Suprapubic skin (tissue), 4 donors: ENCODE data around the gene RANGRF.

ENCODE experiments used
- POLR2A ChIP-seq, 2 donors: fragments of 450-650 bp; IDR thresholded peaks; one replicate each; pipeline ENCODE4 v1.6.1; 2017; ENCODE audit warnings: antibody characterized with exemption in 2 of 2, mild to moderate bottlenecking in 2 of 2, moderate library complexity in 2 of 2
- POLR2AphosphoS5 ChIP-seq, 3 donors: sonication (generic); formaldehyde crosslinking; IDR thresholded peaks; one replicate each; pipeline ENCODE4 v1.6.1; 2017; ENCODE audit warnings: antibody characterized with exemption in 3 of 3
- TF ChIP-seq, protein P1 (sequence below), 2 donors: fragments of 200-600 bp in 1 of 2; fragments of 450-650 bp in 1 of 2; sonication (generic) in 1 of 2; IDR thresholded peaks; one replicate each; pipeline ENCODE4 v1.5.1; 2016 to 2019; ENCODE audit warnings: antibody characterized with exemption in 2 of 2, mild to moderate bottlenecking in 1 of 2, moderate library complexity in 1 of 2

DNA sequence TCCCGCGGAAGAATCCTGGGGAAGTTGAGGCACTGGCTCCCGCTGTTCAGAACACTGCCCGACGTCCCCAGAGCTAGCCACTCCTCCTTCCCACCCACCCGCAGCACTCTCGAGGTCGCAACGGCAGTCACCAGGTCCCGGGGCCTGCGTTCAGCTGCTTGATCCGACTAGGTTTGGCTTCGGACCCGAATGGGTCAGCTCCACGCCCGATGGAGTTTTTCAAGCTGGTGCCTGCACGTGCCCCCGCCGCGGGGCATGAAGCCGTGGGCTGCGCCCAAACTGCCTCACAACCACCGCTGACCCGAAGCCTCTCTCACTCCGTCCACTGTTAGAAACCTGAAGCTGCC, 38.8 kb downstream of the RANGRF start:
- TF ChIP-seq, protein P1, sequence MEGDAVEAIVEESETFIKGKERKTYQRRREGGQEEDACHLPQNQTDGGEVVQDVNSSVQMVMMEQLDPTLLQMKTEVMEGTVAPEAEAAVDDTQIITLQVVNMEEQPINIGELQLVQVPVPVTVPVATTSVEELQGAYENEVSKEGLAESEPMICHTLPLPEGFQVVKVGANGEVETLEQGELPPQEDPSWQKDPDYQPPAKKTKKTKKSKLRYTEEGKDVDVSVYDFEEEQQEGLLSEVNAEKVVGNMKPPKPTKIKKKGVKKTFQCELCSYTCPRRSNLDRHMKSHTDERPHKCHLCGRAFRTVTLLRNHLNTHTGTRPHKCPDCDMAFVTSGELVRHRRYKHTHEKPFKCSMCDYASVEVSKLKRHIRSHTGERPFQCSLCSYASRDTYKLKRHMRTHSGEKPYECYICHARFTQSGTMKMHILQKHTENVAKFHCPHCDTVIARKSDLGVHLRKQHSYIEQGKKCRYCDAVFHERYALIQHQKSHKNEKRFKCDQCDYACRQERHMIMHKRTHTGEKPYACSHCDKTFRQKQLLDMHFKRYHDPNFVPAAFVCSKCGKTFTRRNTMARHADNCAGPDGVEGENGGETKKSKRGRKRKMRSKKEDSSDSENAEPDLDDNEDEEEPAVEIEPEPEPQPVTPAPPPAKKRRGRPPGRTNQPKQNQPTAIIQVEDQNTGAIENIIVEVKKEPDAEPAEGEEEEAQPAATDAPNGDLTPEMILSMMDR (IDR thresholded peaks at IDR 0.05), result no peak
- no peak for TF ChIP-seq POLR2A (IDR thresholded peaks at IDR 0.05)
- no peak for TF ChIP-seq POLR2AphosphoS5 (IDR thresholded peaks at IDR 0.05)
